Transverse colon (tissue), 4 donors: ENCODE measurements around the gene OR4D1. TPM values are rescaled to one million over a fixed set of nuclear protein-coding genes. Genes with fewer than 3 reads are reported as not detected.

Experiments
- DNase-seq: peaks from one replicate; pipeline ENCODE4 v3.0.0-alpha.2; 2019
- H3K27ac ChIP-seq, 4 donors: fragments of 200-600 bp; sonication (generic); 2 replicates each; pipeline ENCODE4 v1.5.1; 2016 to 2018; ENCODE audit warnings: inconsistent platforms in 4 of 4
- H3K27me3 ChIP-seq: fragments of 200-600 bp; sonication (generic); 2 replicates; pipeline ENCODE4 v1.5.1; 2017; ENCODE audit warnings: inconsistent platforms
- H3K36me3 ChIP-seq, 4 donors: fragments of 200-600 bp; sonication (generic); 2 replicates each; pipeline ENCODE4 v1.5.1; 2017 to 2019; ENCODE audit warnings: inconsistent platforms in 4 of 4
- H3K4me1 ChIP-seq, 4 donors: fragments of 200-600 bp; sonication (generic); 2 replicates each; pipeline ENCODE4 v1.5.1; 2017 to 2020; ENCODE audit warnings: inconsistent platforms in 4 of 4
- H3K4me3 ChIP-seq, 4 donors: fragments of 200-600 bp; sonication (generic); 1 replicate in 1 of 4; 2 replicates in 3 of 4; pipeline versions ENCODE4 v1.5.1 to v1.6.1; 2017 to 2019; ENCODE audit warnings: inconsistent platforms in 4 of 4
- H3K9me3 ChIP-seq, 2 donors: fragments of 200-600 bp; sonication (generic); 2 replicates each; pipeline ENCODE4 v1.5.1; 2017 to 2019; ENCODE audit warnings: inconsistent platforms in 2 of 2
- CTCF ChIP-seq, 5 experiments: fragments of 200-600 bp in 3 of 5; fragments of 450-650 bp in 2 of 5; sonication (generic) in 3 of 5; IDR thresholded peaks; 1 replicate in 2 of 5; 2 replicates in 3 of 5; pipeline ENCODE4 v1.5.1; 2016 to 2017; ENCODE audit warnings: antibody characterized with exemption in 5 of 5, inconsistent platforms in 3 of 5, mild to moderate bottlenecking in 2 of 5, moderate library complexity in 1 of 5
- EP300 ChIP-seq: sonication (generic); formaldehyde crosslinking; IDR thresholded peaks from one replicate; pipeline ENCODE4 v1.6.1; 2017; ENCODE audit warnings: antibody characterized with exemption, low read depth
- POLR2A ChIP-seq: fragments of 450-650 bp; IDR thresholded peaks from one replicate; pipeline ENCODE4 v1.6.1; 2016; ENCODE audit warnings: antibody characterized with exemption, mild to moderate bottlenecking, moderate library complexity
- POLR2AphosphoS5 ChIP-seq, 3 donors: sonication (generic); formaldehyde crosslinking; IDR thresholded peaks; one replicate each; pipeline ENCODE4 v1.6.1; 2016; ENCODE audit warnings: antibody characterized with exemption in 3 of 3
- WGBS, 2 donors: methylation state at CpG; one replicate each; pipeline ENCODE4 v1.1.5; 2018; ENCODE audit warnings: low coverage in 1 of 2; 5-methylcytosine and 5-hydroxymethylcytosine counted together
- in situ Hi-C, 4 donors: fragments of 200-750 bp; cut with MboI; loops; one replicate each; pipeline versions ENCODE4 v1.15.0 to v1.15.1; 2017; ENCODE audit warnings: low sequenced_read_pairs in 3 of 4, low pct_ligation_motif_present in 1 of 4, low pct_unique_long_range_greater_than_20kb in 1 of 4
- intact Hi-C: fragments of 100-400 bp; cut with DNase I; formaldehyde crosslinking; loops from one replicate; pipeline ENCODE4 v1.15.1; 2023; ENCODE audit warnings: low total_unique reads
- total RNA-seq, 4 donors: library from RNA; depleted of rRNA; stranded (reverse); fragments of >200 nt; gene quantifications; one replicate each; pipeline ENCODE4 v1.1.0, GENCODE V29; 2016

Gene OR4D1
- total RNA-seq, 4 donors from 2014 or later, result not detected

DNA sequence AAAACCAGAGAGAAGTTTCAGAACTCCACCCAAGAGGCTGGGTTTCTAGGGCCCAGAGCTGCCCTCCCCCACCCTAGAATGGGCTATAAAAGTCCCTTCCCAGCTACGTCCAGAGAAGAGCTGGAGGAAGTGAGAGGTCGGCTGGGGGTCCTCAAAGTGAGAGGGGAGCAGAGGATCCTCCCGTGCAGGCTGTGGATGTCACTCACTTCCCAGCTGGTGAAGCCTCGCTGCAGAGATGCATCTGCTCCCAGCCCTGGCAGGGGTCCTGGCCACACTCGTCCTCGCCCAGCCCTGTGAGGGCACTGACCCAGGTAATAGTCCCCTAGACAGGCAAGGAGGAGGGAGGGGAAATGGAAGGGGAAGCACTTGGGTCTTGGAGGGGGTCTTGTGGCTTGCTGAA lies 44.4 kb downstream of the OR4D1 start, which contains the start of gene EPX:
Gene EPX, plus strand, starts transcription at position 115 of the 400 bp plus-strand sequence. Its CDS starts 121 bp downstream, at position 236.
- H3K4me3 ChIP-seq, result no peak within 1 kb of the TSS

GRCh38 chr17:58193641-58194255 lies 45.6 kb downstream of the OR4D1 start:
- Histone ChIP-seq H3K36me3 (no peaks in the 10 kb centered on the region), H3K4me1 (no peaks in the 10 kb centered on the region), H3K27me3 (peaks cover 30% of the 10 kb centered on the region), H3K27ac (no peak overlapping the region), H3K9me3 (no peaks in the 10 kb centered on the region), H3K4me3 (no peak overlapping the region)
- DNase-seq, result no peak
- intact Hi-C loops (no loop called here), in situ Hi-C loops (no loop called here)
- TF ChIP-seq EP300 (no peak), CTCF (IDR thresholded peaks at IDR 0.05) (no peak), POLR2A (no peak), POLR2AphosphoS5 (IDR thresholded peaks at IDR 0.05) (no peak)
- 79 to 82% methylated on average over 3 to 18 of the region's 18 CpGs for WGBS, 2 donors

More for the DNA sequence above, 44.4 kb downstream of the OR4D1 start, which contains the start of gene EPX:
- 22% methylated on average over 6 of the region's 6 CpGs; no CpG with 5 or more reads in 1 of the 2 donors for WGBS, 2 donors
- intact Hi-C loops (no loop called here), in situ Hi-C loops (no loop called here)
- H3K4me1 ChIP-seq, result no peaks in the 10 kb centered on the region
- H3K27ac ChIP-seq, result no peak within 1 kb of the TSS
- no peak for DNase-seq
- H3K9me3 ChIP-seq, result no peaks in the 10 kb centered on the region
- H3K36me3 ChIP-seq, result no peaks in the 10 kb centered on the region
- H3K27me3 ChIP-seq, result peaks cover 21% of the 10 kb centered on the region
- TF ChIP-seq POLR2AphosphoS5 (IDR thresholded peaks at IDR 0.05), result no peak
- no peak for TF ChIP-seq EP300
- TF ChIP-seq CTCF (IDR thresholded peaks at IDR 0.05), result no peak
- TF ChIP-seq POLR2A, result no peak

- no peaks in the 10 kb centered on the region for H3K9me3 ChIP-seq
- peaks cover 24% of the 10 kb centered on the region for H3K27me3 ChIP-seq
- in situ Hi-C loops, result no loop called here
- H3K4me3 ChIP-seq, result no peak overlapping the region
- 82 to 88% methylated on average over 1 to 5 of the region's 5 CpGs for WGBS, 2 donors
- H3K27ac ChIP-seq, result no peak overlapping the region
- intact Hi-C loops, result no loop called here
- TF ChIP-seq EP300 (no peak), POLR2A (no peak), CTCF (IDR thresholded peaks at IDR 0.05) (no peak), POLR2AphosphoS5 (IDR thresholded peaks at IDR 0.05) (no peak)
- H3K36me3 ChIP-seq, result no peaks in the 10 kb centered on the region
- H3K4me1 ChIP-seq, result no peaks in the 10 kb centered on the region
- DNase-seq, result no peak
These were observed 47.4 kb downstream of the OR4D1 start for GRCh38 chr17:58195518-58196123.

GRCh38 chr17:58196610-58197009 lies 48.4 kb downstream of the OR4D1 start:
- no peak overlapping the region for H3K4me3 ChIP-seq
- DNase-seq, result no peak
- no peak overlapping the region for H3K27ac ChIP-seq
- in situ Hi-C loops, result no loop called here
- H3K9me3 ChIP-seq, result no peaks in the 10 kb centered on the region
- H3K4me1 ChIP-seq, result no peaks in the 10 kb centered on the region
- intact Hi-C loops, result no loop called here
- TF ChIP-seq POLR2AphosphoS5 (IDR thresholded peaks at IDR 0.05), result no peak
- no peak for TF ChIP-seq CTCF (IDR thresholded peaks at IDR 0.05)
- no peak for TF ChIP-seq EP300
- TF ChIP-seq POLR2A, result no peak
- 75 to 78% methylated on average over 7 of the region's 7 CpGs for WGBS, 2 donors
- H3K36me3 ChIP-seq, result no peaks in the 10 kb centered on the region
- H3K27me3 ChIP-seq, result peaks cover 24% of the 10 kb centered on the region
